ENCODE measurements around the gene GNG13. TPM values are rescaled to one million over a fixed set of nuclear protein-coding genes. Genes with fewer than 3 reads are reported as not detected.
A peak's percentile ranks its signal among the peaks of the same experiment; 100 is the strongest.

GNG13 gene
- total and polyA plus RNA-seq, 5 donors, result not detected

DNA sequence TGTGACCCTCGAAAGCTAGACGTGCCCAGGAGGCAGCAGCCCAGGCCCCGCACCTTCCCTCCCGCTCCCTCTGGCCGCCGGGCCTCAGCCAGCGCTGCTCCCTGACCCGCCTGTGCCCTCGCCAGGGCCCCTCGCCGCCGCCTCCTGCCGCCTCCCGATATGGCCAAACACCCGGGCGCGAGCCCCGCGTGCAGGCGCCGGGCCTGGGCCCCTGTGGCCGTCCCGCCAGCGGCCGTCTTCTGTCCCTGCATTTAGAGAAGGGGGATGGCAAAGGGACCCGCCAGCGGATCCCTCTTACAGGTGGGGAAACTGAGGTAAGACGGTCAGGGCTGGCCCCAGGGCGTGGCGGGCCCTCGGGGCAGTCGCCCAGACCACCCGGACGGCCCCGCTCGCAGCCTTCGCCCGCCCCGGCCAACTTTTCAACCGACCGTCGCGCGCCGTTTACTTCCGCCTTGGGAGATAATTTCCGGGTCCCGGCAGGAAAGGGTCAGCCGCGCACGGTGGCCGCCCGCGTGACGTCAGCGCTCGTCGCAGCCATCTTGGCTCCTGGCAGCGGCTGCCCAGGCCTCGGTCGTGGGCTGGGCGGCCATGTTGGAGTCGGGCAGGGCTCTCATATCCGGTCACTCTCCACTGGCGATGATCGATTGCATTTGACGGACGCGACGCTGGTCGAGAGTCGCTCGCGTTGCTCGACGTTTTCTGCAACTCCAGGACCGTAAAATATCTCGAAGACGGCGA, 7.0 kb upstream of the GNG13 start:
- no peaks in the 10 kb centered on the region for H3K9me3 ChIP-seq (ENCODE audit: control insufficient read depth, low read length)
- peak overlapping the region; percentile 74 for H3K27ac ChIP-seq (ENCODE audit: low read length)
- H3K4me3 ChIP-seq (ENCODE audit: low read length), result peak overlapping the region; percentile 82
- intact Hi-C loops (cut with DNase I), result no loop called here
- DNase-seq, result peak; percentile 95 to 98 (median 98)
- no peaks in the 10 kb centered on the region for H3K4me1 ChIP-seq (ENCODE audit: control insufficient read depth, insufficient read depth, low read length)
- no peaks in the 10 kb centered on the region for H3K27me3 ChIP-seq (ENCODE audit: control insufficient read depth, insufficient read depth)
- peak; percentile 98 for ATAC-seq
- WGBS, result 15% methylated on average over 80 of the region's 80 CpGs

DNA sequence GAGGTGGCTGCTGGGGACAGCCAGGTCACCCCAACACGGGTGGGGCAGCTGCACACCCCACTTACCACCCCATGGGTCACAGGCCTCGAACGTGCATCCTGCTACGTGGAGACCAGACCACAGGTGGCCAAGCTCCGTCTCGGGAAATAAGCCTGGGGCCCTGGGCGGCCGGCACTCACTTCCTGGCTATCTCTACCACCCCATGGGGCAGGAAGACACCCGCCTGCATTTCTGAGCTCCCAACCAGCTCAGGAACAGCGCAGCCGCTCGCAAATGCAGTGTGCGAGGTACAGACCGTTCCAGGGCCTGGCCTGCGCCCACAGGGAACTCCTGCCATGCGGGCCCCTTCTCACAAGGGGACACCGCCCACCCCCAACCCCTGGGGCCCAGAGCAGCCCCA, 4.9 kb upstream of the GNG13 start:
- Histone ChIP-seq H3K4me3 (ENCODE audit: low read length) (no peak overlapping the region), H3K9me3 (ENCODE audit: control insufficient read depth, low read length) (no peaks in the 10 kb centered on the region), H3K27ac (ENCODE audit: low read length) (no peak overlapping the region), H3K4me1 (ENCODE audit: control insufficient read depth, insufficient read depth, low read length) (no peaks in the 10 kb centered on the region), H3K27me3 (ENCODE audit: control insufficient read depth, insufficient read depth) (no peaks in the 10 kb centered on the region)
- DNase-seq (peak in 1 of 3 donors; percentile 58), ATAC-seq (no peak)
- intact Hi-C loops (cut with DNase I), result no loop called here
- WGBS, result 77% methylated on average over 17 of the region's 17 CpGs

DNA sequence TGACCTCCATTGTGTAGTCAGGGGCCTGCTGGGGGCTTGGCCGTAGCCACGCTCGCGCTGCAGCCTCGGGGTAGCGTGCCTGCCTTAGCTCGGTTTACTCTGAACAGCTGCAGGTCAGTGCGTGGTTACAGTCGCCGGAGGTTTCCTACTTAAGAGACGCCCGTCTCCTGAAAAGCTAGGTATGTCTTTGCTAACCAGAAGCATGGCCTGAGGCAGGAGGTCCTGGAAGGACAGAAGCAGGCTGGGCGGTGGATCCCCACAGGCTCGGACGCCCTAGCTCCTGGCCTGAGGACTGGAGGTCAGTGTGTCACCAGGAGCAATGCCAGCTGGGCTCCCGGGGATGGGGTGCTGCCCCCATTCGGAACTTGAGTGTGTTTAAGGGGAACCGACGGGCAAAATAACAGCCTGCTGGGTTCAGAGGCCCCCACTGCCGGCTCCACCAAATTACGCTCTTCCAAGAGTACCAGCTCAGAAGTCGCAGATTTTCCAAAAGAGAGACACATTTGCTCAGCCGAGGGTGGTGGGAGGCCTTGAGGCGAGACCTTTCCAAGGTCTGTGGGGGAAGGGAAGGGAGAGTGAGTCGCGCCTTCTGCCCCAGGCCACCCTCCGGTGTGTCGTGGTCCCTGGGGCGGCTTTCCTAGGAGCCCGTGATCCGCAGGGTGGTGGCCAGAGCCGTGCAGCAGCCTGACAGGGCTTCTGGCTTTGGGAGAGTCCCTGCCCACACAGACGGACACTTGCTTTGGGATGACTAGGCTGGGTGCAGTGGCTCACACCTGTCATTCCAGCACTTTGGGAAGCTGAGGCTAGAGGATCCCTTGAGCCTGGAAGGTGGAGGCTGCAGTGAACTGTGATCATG, 3.9 kb upstream of the GNG13 start:
- 59% methylated on average over 33 of the region's 33 CpGs for WGBS
- DNase-seq, result no peak
- intact Hi-C loops (cut with DNase I), result no loop called here
- no peak overlapping the region for H3K4me3 ChIP-seq (ENCODE audit: low read length)
- H3K27me3 ChIP-seq (ENCODE audit: control insufficient read depth, insufficient read depth), result no peaks in the 10 kb centered on the region
- H3K9me3 ChIP-seq (ENCODE audit: control insufficient read depth, low read length), result no peaks in the 10 kb centered on the region
- H3K4me1 ChIP-seq (ENCODE audit: control insufficient read depth, insufficient read depth, low read length), result no peaks in the 10 kb centered on the region
- no peak for ATAC-seq
- H3K27ac ChIP-seq (ENCODE audit: low read length), result no peak overlapping the region

DNA sequence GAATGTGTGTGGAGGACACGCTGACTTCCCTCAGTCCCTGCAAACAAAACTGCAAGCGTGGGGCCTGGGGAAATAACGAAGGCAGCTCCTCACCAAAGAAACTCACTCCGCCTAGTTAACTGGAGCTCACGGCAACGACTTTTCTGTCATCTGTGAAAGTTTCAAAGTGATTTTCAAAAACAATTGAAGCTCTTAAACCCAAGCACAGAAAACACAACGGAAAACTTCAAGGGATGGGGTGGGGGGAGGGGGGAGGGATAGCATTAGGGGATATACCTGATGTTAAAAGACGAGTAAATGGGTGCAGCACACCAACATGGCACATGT, 3.2 kb upstream of the GNG13 start:
- ATAC-seq (no peak), DNase-seq (no peak)
- WGBS, result 45% methylated on average over 8 of the region's 8 CpGs
- H3K9me3 ChIP-seq (ENCODE audit: control insufficient read depth, low read length), result no peaks in the 10 kb centered on the region
- no peak overlapping the region for H3K4me3 ChIP-seq (ENCODE audit: low read length)
- H3K4me1 ChIP-seq (ENCODE audit: control insufficient read depth, insufficient read depth, low read length), result no peaks in the 10 kb centered on the region
- intact Hi-C loops (cut with DNase I), result no loop called here
- H3K27me3 ChIP-seq (ENCODE audit: control insufficient read depth, insufficient read depth), result no peaks in the 10 kb centered on the region
- no peak overlapping the region for H3K27ac ChIP-seq (ENCODE audit: low read length)

DNA sequence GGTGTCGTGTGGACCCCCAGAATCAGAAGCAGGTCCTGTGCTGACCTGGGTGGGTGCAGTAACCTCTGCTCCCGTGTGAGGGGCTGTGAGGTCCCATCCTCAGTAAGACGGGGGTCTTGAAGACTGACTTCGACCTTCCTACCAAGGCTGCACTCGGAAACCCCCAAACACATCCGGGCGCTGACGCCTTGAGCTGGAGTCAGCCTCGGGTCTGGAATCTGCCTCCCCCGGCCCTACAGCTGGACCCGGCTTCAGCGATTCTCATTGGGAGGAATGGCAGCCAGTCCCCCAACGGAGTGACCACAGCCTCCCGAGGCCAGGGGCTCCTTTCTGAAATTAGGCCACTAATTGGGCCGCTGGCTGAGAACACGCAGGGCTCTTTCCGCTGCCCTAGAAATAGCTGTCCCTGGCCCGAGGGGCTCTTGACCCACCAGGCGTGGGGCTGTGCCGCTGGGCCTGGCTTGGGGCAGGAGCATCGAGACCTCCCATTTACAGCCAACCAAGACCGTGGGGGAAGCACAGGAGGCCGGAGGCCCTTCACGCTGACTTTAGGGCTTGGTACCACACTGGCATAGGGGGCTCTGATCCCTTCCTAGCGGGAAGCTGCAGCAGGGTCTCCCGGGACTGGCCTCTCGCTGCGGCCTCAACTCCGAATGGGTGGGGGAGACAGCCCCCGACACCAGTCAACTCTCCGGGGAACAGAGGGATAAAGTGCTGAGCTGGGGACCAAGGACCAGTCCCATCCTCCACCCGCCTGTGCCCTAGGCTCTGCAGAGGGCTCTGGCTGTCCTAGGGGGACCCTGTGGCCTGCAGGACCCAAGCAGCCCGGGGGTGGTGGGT, 2.6 kb upstream of the GNG13 start:
- Histone ChIP-seq H3K9me3 (ENCODE audit: control insufficient read depth, low read length) (no peaks in the 10 kb centered on the region), H3K4me1 (ENCODE audit: control insufficient read depth, insufficient read depth, low read length) (no peaks in the 10 kb centered on the region), H3K27me3 (ENCODE audit: control insufficient read depth, insufficient read depth) (no peaks in the 10 kb centered on the region), H3K27ac (ENCODE audit: low read length) (no peak overlapping the region), H3K4me3 (ENCODE audit: low read length) (no peak overlapping the region)
- WGBS, result 65% methylated on average over 33 of the region's 33 CpGs
- no peak for ATAC-seq
- DNase-seq, result no peak
- intact Hi-C loops (cut with DNase I), result no loop called here

DNA sequence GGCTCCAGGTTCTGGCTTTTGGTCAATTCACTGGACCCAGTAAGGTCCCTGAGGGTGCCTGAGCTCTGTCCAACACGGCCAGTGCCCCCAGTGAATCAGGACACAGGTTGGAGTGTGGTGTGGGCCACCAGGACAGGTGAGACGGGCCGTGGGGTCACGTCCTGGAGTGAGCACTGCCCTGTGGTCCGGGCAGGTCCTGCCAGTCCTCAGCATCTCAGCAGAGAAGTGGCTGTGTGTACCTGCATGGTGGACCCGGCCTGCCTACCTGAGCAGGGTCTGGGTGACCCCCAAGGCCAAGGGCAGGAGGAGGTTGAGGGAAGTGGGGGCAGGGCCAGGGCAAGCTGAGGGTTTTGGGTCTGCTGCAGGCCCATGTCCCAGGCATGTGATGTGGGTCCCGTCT, 1.9 kb upstream of the GNG13 start:
- WGBS, result 68% methylated on average over 7 of the region's 7 CpGs
- DNase-seq (no peak), ATAC-seq (no peak)
- Histone ChIP-seq H3K4me1 (ENCODE audit: control insufficient read depth, insufficient read depth, low read length) (no peaks in the 10 kb centered on the region), H3K27me3 (ENCODE audit: control insufficient read depth, insufficient read depth) (no peaks in the 10 kb centered on the region), H3K27ac (ENCODE audit: low read length) (no peak overlapping the region), H3K9me3 (ENCODE audit: control insufficient read depth, low read length) (no peaks in the 10 kb centered on the region), H3K4me3 (ENCODE audit: low read length) (no peak overlapping the region)
- intact Hi-C loops (cut with DNase I), result no loop called here

DNA sequence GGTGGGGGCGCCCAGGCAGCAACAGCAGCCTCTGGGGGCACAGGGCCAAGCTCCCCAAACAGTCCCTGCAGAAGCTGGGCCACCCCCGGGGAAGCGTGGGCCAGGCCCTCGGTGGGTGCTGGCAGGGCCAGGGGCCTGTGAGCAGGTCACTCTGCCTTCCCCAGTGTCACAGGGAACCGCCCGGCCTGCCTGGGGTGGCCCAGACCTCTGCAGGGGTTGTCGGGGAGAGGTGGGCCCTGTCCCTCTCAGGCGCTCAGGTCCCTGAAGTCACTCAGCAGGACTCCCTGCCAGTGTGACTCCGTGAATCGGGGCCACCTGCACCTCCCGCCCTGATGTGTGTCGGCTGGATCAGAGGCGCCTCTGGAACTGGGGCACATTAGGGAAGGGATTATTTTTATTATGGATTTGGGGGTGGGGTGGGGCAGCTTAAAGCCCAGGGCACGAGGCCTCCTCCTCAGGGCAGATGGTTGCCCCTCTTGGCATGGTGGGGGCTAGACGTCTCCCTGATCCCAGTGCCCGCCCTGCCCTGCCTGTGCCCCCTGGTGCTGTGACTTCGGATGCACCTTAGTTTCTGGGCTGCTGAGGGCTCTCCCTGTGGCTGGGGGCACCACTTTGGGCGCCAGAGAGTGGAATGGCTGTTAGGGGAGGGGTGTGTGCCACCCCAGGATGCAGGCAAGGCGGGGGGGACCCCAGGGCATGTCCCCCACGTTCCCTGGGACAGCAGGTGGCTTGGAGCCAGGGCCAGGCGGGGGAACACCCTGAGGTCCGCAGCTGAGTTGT, 1.2 kb upstream of the GNG13 start:
- Histone ChIP-seq H3K9me3 (ENCODE audit: control insufficient read depth, low read length) (no peaks in the 10 kb centered on the region), H3K27me3 (ENCODE audit: control insufficient read depth, insufficient read depth) (no peaks in the 10 kb centered on the region), H3K4me1 (ENCODE audit: control insufficient read depth, insufficient read depth, low read length) (no peaks in the 10 kb centered on the region), H3K4me3 (ENCODE audit: low read length) (no peak overlapping the region), H3K27ac (ENCODE audit: low read length) (no peak overlapping the region)
- ATAC-seq (no peak), DNase-seq (peak in 1 of 3 donors; percentile 37)
- 59% methylated on average over 22 of the region's 22 CpGs for WGBS
- intact Hi-C loops (cut with DNase I), result no loop called here

DNA sequence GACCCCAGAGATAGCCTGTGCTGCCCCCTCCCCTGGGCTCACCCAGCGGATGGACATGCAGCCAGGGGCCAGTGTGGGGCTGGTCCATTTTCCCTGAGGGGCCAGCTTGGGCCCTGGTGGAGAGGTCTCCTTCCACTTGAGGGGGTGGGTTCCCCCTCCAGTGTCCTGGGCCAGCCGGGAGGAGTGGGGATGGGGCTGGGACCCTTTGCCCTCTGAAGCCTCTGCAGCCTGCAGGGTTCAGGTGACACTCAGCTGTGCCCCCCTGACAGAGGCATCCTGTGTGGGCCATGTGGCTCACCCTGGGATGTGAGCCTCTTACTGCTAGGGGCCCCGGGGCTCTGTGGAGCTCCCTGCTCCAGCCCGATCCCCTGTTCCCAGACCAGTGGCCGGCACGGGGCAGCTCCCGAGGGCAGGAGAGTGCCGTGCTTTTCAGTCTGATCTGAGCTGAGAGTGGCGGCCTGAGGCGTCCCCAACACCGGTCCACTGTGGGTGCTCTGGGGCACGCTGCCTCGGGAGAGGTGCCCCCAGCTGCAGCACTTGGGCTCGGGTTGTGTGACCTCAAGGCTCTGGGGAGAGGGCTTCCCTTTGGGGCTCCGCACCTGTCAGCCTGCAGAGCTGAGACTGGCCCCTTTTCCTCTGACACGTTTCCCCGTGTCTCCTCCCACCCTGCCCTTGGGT, 439 bp upstream of the GNG13 start:
- DNase-seq, result no peak
- intact Hi-C loops (cut with DNase I), result no loop called here
- ATAC-seq, result no peak
- no peak overlapping the region for H3K27ac ChIP-seq (ENCODE audit: low read length)
- no peak overlapping the region for H3K4me3 ChIP-seq (ENCODE audit: low read length)
- 16% methylated on average over 17 of the region's 17 CpGs for WGBS
- no peaks in the 10 kb centered on the region for H3K27me3 ChIP-seq (ENCODE audit: control insufficient read depth, insufficient read depth)
- no peaks in the 10 kb centered on the region for H3K9me3 ChIP-seq (ENCODE audit: control insufficient read depth, low read length)
- no peaks in the 10 kb centered on the region for H3K4me1 ChIP-seq (ENCODE audit: control insufficient read depth, insufficient read depth, low read length)

DNA sequence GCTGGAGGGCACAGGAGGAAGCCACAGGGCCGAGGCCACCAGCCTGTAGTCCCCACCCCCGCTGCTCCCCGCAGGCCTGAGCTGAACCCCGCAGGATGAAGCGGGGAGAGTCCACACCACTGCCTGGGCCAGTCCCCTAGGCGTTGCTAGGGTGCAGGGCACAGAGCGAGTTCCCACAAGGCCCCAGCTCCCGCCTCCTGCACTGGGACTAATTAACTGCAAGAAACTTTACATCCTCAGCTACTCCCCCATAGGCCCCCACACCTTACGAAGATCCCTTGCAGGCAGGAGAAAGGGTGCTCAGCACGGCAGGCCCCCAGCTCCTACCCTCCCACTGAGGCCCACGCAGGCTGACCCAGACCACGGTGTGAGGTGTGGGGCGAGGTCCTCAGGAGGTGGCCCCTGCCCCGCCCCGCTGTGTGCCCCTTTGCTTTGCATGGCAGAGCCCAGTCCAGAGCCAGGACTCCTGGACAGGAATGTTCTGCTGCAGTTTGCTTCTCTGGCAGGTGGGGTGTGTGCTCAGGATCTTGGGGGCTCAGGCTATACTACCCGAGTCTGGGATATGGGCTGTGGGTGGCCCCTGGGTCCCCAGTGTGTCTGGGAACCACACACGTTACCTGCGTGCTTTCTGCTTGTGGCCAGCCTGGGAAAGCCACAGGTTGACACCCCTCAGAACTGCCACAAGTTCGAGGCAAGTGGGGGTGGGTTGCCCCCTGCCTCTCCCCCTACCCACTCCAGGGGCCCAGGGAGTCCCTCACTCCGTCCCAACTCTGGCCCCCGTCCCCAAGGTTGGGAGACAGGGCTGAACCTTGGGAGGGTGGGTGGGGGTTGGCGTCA, 1.2 kb downstream of the GNG13 start:
- no peaks in the 10 kb centered on the region for H3K27me3 ChIP-seq (ENCODE audit: control insufficient read depth, insufficient read depth)
- no peaks in the 10 kb centered on the region for H3K9me3 ChIP-seq (ENCODE audit: control insufficient read depth, low read length)
- H3K4me1 ChIP-seq (ENCODE audit: control insufficient read depth, insufficient read depth, low read length), result no peaks in the 10 kb centered on the region
- no peak overlapping the region for H3K4me3 ChIP-seq (ENCODE audit: low read length)
- intact Hi-C loops (cut with DNase I), result no loop called here
- ATAC-seq, result no peak
- H3K27ac ChIP-seq (ENCODE audit: low read length), result no peak overlapping the region
- 65% methylated on average over 22 of the region's 22 CpGs for WGBS
- DNase-seq, result no peak

All from right cardiac atrium (tissue), 5 donors.